Measurements from ENCODE around the gene ALDOA.

Gene ALDOA

DNA sequence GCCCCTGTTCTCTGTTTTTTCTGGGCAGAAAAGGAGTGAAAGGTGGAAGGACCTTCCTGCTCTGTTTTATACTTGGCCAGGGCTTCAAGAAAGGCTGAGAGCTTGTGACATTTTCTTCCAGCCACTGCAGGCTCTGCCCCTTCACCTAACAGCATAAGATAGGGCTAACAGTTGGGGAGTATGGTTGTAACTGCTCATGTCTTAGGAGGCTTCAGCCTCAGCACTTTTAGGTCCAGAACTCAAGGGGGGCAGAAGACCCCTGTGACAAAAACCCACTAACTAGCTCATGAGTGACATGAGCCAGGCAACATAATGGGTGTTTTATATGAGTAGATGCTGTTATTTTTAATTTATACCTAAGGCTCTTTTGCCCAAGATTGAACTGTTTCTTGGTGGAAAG is 4.9 kb downstream of the ALDOA start:
- DNase-seq, result no peak

DNA sequence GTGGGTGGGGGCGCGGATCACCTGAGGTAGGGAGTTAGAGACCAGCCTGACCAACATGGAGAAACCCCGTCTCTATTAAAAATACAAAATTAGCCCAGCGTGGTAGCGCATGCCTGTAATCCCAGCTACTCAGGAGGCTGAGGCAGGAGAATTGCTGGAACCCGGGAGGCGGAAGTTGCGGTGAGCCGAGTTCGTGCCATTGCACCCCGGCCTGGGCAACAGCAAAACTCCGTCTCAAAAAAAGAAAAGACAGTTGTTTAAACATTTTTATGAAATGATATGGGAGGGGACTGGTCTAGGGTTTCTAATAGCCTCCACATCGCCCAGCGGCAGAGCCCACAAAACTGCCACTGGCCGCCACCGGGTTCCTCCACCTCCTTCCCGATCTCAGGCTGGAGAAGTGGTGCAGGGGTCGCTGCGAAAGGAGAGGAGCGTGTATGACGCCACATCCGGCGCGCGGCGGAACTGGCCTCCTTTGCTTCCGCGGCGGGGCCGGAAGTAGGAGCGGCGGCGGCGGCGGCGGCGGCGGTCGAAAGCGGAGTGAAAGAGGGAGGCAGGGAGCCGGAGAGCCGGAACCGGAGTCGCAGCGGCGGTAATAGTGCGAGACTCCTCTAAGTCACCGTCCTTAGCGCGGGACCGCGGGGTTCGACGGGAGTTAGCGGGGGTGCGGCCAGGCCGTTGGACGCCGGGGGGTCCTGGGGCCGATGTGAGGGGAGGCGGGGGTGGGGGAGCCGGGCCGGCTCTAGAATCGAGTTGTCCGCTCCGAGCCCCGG is 10.1 kb downstream of the ALDOA start, which contains the start of gene PPP4C:
TSS of gene PPP4C (plus strand) at position 492 of the 773 bp plus-strand sequence. CDS start 384 bp downstream, outside the sequence.
- peak; percentile 96 for DNase-seq

DNA sequence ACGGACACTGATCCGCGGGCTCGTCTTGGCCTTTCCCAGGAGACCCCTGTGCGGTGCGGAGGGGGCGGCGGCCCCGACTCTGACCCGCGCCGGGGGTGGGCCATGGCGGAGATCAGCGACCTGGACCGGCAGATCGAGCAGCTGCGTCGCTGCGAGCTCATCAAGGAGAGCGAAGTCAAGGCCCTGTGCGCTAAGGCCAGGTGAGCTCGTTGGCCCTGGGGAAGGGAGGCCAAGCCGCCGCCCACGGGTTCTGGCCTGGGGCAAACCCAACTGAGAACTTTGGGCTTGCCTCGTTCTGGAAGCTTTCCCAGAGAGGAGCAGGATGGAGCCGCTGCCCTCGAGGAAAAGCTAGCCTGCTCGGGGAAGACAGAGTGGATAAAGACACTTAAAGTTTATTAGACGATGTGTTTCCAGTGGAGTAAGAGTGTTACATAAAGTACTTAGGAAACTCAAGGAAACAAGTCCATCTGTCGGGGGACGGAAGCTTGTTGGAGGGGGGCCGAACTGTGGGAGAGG is 10.8 kb downstream of the ALDOA start:
- no peak for DNase-seq

DNA sequence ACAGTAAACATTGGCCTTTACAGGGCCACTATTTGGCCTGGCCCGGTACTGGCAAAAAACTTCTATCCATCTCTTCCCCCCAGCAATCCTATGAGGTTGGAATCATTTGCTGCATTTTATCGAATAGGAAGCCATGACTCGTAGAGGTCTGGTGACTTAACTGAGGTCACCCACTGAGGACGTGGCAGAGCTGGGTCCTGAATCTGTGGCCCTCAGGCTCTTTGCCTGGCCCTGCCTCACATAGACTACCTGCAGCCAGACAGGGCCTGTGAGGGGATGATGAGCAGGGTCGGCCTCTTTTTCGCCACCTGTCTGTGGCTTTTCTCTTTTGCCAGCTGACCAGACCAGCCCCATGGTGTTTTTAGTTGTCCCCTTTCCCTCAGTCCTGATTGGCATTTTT is 12.1 kb downstream of the ALDOA start:
- no peak for DNase-seq

DNA sequence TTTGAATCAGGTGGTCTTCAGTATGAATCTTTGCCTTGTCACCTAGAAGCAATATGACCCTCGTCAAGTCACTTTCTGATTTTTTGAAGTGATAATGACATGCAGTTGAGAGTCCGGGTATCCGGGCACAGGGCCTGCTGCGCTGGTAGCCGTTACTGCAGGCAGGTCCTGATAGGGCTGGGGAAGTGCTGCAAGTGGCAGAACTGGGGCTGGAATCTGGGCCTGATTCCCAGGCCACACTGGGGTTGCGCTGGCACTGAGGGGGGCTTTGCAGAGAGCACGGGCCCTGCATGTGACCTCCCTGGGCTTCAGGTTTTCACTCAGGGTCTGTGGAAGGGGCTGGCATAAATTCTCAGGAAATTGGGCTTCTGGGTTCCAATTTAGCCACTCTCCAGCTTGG is 13.2 kb downstream of the ALDOA start:
- no peak for DNase-seq

DNA sequence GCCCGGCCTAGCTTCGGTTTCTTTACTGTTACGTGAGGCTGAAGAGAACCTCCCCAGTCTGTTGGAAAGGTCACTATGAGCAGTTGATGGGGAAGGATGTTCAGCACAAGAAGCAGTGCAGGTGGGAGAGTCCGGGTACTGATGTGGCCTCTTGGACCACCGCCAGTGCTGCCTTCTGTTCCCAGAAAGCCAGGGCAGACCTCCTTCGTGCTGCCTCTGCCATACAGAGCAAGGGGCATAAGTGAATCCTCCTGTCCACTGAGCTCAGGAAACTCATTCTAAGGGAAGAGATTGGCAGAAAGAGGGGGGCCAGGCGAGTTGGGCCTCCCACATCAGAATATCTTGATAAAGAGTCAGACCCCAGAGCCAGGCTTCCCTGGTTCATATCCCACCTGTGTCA is 13.9 kb downstream of the ALDOA start:
- no peak for DNase-seq

DNA sequence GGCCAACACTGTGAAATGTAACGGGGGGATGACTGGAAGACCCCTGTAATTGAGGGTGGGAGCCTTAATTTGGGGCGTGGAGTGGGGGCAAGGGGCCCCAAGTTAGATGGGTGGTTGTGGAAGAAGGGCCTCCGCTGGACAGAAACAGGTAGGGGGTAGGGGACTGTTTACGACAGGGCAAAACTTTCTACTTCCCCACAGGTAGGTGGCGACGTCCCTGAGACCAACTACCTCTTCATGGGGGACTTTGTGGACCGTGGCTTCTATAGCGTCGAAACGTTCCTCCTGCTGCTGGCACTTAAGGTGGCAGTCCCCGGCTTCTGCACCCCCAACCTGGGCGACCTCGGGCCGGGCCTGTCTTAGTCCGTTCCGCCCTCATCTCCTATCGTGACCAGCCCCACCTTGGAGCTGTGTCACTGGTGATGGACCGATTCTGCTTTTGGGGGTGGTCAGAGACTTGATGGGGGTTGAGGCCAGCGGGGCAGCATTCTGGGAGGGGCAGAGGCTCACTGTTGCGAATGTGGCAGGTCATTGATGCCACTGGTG is 17.1 kb downstream of the ALDOA start:
- no peak for DNase-seq

DNA sequence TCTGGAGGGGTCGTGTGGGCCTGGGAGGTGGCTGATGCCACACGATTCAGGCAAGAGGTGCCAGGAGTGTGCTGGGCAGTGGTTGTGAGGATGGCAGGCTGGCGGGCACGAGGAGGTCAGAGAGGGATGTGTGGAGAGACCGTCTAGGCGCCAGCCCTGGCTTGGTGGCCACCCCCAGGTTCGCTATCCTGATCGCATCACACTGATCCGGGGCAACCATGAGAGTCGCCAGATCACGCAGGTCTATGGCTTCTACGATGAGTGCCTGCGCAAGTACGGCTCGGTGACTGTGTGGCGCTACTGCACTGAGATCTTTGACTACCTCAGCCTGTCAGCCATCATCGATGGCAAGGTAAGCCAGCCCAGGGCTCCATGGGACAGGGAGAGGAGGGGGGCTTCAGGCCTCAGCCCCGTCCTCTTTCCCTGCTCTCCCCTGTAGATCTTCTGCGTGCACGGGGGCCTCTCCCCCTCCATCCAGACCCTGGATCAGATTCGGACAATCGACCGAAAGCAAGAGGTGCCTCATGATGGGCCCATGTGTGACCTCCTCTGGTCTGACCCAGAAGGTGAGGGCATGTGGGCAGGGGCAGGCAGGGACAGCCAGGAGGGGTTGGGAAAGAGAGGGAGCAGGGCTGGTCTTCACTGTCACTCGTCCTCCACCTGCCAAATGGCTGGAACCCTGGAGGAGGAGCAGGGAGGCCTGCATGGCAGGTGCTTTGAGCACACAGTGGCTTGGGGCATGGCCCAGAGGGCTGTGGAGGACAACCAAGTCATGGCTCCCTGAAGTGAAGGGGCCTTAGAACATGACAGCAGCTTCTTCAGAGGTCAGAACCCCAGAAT is 17.9 kb downstream of the ALDOA start:
- DNase-seq, result no peak

DNA sequence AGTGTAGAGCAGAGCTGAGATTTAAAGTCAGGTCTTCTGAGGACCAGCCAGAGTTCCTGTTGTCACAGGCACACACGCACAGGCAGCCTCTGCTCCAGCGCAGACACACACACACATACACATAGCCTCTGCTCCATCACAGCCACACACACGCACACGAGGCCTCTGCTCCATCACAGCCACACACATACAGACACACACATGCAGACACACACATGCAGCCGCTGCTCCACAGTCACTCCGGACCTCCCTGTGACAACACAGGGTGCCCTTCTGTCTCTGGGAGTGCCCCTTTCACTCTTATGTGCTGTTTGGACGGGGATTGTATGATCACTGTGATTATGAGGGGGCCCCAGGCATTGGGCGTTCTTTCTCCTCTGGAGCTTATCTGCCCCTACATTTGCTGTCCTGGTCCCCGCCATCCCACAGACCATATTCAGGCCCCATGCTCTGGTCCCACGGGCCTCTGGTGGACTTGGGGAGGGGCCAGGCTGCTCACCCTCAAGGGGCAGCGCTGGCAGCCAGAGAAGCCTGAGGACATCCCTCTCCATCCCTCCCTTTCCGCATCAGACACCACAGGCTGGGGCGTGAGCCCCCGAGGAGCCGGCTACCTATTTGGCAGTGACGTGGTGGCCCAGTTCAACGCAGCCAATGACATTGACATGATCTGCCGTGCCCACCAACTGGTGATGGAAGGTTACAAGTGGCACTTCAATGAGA is 18.7 kb downstream of the ALDOA start:
- no peak for DNase-seq

DNA sequence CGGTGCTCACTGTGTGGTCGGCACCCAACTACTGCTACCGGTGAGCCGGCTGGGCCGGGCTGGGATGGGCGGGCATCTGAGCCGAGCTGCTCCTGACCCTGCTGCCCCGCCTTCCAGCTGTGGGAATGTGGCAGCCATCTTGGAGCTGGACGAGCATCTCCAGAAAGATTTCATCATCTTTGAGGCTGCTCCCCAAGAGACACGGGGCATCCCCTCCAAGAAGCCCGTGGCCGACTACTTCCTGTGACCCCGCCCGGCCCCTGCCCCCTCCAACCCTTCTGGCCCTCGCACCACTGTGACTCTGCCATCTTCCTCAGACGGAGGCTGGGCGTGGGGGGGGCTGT is 19.2 kb downstream of the ALDOA start:
- DNase-seq, result no peak

DNA sequence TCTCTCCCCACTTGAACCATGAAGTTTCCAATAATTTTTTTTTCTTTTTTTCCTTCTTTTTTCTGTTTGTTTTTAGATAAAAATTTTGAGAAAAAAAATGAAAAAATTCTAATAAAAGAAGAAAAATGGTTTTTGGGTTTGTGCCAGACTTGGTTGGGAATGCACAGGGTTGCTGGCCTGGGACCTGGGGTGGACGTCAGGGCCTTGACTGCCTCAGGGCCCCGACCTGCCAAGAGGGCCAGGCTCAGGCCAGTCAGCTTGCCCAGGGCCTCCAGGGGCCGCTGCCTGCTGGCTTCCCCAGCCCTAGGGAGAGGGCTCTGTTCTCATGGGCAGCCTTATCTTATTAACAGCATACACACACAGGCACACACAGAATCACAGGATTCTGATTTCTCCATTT is 19.7 kb downstream of the ALDOA start:
- no peak for DNase-seq

DNA sequence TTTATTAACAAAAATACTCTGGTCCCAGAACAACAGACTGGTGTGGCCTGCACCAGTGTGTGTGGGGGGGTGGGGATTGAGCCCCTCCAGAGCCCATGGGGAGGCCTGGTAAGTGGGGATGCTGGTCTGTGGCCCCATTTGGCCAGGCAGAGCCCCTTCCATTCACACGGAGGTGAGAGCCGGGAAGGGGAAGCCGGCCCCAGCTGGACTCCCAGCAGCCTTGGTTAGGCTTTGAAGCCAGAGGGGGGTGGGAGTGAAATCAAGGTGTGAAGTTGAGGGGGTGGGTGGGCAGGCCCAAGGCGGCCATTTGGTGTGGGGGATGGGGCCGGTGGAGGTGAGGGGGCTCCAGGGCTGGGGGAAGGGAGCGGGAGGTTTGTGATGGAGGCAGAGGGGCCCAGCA is 20.3 kb downstream of the ALDOA start:
- DNase-seq, result no peak

DNA sequence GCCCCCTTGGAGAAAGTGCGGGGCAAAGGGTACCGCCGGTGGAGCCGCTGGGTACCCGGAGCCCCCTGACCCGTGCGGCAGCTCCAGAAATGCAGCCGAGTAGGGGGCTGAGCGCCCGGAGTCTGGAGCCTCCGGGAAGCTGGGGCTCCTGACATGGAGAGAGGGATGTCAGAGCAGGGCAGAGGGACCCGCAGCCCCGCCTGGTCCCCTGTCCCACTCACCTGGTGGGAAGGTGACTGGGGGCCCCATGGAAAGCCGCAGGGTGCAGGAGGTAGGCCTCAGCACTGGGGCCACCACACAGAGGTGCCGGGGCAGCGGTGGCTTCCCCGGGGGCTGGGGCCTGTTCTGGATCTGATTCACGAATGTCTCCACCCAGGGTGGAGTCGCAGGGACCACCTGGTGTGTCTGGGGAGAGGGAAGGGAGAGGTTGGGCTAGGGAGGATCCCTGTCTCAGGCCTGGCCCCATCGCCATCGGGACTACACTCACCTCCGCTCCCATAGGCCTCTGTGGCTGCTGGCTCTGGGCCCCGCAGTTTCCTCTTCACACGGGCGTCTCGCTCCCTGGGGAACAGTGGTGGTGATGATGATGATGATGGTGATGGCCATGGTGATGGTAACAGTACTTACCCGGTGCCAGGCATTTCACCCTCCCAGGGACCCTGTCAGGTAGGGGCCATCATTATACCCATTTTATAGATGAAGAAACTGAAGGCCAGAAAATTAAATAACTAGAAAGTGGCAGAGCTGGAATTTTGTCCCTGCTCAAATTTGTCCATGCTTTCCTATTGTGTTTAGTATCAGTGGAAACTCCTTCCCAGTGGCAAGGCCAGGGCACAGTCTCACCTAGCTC is 21.0 kb downstream of the ALDOA start:
- no peak for DNase-seq

DNA sequence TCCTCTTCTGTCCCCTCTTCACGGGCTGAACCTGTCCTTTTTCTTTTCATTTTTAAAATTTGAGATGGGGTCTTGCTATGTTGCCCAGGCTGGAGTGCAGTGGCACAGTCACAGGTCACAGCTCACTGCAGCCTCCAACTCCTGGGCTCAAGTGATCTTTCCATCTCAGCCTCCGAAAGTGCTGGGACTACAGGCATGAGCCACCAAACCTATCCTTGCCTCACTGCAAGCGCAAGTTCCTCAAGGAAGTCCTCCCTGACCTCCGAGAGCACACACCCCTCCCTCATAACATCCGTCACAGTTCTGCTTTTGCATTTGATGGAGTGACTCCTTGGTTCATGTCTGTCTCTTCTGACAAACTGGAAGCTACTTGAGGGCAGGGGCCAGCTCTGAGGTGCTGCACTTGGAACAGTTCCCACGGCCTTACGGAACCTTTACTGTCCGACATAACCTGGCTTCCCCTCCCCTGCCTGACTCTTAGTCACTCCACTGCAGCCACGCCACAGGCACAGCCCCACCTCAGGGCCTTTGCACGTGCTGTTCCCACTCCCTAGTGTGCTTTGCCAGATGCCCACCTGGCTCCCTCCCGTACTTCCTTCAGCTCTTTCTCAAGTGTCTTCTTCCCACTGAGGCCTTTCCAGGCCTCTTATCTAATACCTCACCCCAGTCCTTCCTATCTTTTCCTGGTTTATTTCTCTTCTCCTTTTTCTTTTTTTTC is 21.8 kb downstream of the ALDOA start:
- DNase-seq, result no peak

DNA sequence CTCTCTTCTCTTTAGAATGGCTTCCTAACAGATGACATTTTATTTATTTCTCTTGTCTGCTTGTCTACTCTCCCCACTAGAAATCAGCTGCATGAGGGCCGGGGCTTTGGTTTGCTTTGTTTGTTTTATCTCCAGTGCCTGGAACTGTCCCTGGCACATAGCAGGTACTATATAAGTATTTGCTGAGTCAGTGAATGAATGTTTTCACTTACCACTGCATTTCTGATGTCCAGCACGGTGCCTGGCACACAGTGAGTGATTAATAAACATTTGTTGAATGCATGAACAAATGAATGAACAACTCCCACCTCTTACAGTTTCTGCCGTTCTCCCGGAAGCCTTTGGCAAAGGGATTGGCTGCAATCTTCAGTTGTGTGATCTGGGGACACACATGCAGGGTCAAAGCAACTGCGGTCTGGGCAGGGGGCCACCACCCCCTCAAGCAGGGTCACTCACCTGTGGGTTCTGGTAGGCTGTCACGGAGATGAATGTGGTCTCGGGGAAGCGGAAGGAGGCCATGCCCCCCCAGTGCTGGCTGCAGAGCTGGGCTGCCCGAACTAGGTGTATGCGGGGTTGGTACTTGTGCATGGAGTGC is 22.8 kb downstream of the ALDOA start:
- DNase-seq, result no peak

DNA sequence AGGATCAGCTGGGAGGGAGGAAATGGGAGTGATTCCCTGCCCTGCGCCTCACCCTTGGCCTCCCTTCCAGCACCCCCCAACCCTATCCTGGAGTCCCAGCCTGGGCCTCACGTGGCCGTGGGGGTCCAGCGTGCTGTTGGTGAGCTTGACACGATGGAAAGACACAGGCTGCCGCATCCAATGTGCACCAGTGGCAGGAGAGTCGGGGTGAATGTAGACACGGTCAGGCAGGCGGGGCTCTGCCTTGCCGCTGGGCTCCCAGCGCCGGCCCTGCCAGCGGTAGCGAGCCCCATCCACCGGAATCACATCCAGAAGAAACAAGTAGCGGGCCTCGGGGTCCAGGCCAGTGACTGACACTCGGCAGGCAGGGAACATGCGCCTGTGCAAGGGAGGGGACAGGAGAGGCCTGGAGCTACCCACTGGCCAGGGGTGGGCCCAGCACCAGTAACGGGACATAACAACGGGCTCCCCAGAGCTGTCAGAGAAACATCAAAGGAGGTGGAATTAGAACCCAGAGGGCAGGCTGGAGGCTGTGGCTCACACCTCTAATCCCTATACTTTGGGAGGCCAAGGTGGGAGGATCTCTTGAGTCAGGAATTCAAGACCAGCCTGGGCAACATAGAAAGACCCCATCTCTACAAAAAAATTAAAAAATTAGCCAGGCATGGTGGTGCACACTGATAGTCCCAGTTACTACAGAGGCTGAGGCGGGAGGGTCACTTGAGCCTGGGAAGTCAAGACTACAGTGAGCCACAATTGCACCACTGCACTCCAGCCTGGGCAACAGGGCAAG is 23.5 kb downstream of the ALDOA start:
- DNase-seq, result no peak

DNA sequence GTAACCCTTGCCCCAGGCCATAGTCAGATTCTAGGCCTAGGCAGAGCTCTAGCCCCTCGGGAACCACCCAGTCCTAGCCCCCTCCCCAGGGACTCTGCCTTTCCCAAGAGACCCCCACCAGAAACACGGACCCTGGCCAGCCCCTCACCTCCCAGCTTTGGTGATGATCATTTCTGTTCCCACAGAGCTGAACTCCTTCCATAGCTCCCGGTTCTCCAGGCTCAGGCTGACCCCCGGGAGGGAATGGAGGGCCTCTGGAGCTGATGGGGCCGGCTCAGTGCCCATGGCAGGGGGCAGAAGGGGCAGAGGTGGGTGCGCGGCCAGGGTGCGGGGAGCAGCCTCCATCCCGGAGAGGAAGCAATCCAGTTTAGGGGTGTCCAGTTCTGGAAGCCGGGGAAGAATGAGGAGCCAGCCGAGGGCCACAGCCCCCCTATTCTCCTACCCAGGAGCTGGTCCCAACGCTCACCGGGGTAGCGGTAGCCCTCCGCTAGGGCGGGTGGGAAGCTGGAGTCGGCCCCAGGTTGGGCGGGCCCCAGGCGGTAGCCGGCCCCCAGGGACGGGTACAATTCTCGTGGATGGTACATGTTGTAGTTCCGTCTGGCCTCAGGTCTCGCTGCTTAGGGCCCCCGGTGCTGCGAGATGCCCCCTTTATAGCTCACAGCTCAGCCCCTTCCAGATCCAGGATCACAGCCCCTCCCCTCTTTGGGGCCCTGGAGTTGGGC is 25.2 kb downstream of the ALDOA start:
- DNase-seq, result no peak

DNA sequence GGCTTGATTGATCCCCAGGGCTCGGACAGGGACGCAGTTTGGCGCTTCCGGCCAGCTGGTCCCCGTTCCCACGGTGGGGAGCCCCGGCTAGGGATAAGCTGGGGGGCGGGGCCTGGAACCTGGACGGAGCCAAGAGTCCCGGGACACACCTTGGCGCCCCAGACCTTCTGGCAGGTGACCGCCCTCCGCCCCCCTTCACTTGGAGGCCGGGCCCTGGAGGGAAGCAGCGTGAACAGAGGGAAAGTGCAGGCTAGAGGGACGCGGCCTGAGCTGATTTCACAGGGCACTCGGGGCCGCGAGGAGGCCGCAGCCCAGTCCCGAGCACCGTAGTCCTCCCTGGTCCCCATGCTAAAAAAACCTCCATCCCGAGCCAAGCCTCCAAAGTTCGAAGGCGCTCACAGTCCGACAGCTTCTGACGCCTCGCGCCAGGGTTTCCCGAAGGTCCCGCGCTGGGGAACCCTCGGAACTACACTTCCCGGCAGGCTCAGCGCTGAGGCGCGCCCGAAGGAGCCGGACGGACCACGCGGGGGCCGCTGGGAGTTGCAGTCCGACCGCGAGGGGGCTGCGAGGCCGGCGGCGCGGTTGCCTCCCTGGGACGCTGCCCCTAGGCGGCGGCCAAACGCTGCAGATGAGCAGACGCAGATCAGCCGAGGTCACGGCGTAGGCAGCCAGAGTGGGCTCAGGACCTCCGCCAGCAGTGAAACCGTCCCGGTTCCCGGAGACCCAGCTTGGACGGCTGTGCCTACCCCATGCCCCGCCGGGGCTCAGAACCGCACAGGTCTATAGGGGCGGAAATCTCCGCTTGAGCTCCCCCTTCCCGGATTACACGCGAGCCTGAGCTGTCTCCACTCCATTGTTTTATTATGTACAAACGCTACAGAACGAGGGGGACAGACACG is 26.2 kb downstream of the ALDOA start, which contains the start of gene TBX6:
TSS of gene TBX6 (minus strand) at position 451 of the 899 bp plus-strand sequence. CDS start 731 bp downstream, outside the sequence.
- DNase-seq, result peak; percentile 97
